ENCODE measurements around the gene TANGO2.
A peak's percentile ranks its signal among the peaks of the same experiment; 100 is the strongest.

Gene TANGO2

DNA sequence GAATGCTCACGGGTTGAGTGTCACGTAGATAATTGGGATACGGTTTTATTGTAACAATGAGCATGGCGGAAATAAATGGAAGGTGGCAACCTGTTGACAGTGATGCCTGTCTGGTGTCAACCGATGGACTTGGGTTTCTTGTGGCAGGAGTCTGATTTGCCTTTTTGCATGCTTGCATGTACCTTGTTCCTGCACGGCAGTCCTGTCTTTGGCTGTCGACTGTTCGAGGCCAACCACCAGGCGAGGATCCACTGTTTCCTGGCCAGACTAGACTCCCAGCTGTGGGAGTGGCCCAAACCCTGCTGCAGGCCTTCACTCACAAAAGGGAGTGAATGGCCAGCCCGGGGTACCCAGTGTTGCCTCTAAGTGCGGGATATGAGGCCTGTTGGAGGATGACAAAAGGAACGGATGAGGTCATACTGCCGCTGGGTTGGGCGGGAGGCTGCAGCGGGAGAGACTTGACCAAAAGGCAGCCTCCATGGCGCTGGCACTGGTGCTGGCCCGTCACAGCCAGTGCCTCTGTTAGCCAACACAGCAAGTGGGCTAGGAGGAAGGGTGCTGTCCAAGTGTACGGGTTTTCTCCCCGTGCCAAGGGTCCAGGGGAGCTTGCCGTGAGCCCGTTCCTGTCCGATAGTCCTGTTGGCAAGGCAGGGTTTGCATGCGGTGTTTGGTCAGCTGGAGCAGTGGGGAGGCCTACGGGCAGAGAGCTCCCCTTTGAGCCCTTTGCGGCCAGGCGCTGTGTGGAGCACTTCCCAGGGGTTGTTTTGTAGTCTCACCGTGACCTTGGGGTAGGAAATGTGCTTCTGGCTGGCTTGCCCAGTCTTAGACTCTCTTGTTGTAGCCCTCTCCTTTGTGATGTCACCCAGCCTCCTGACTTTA lies 60.1 kb downstream of the TANGO2 start:
- Histone ChIP-seq H3K27ac (ENCODE audit: low read depth, low read length) (peak overlapping the region; percentile 45; the same call in 1 of the 2 replicates), H3K9ac (ENCODE audit: low read length) (peak overlapping the region; percentile 95), H3K27me3 (ENCODE audit: control insufficient read depth, insufficient read depth, low read length) (no peaks in the 10 kb centered on the region)

GRCh38 chr22:20083157-20083890 lies 62.4 kb downstream of the TANGO2 start:
- H3K4me1 ChIP-seq (ENCODE audit: control insufficient read depth, insufficient read depth, low read length): peaks cover 37% of the 10 kb centered on the region
- peaks cover 36% of the 10 kb centered on the region for H3K36me3 ChIP-seq (ENCODE audit: control insufficient read depth, insufficient read depth, low read length)
- no peaks in the 10 kb centered on the region for H3K27me3 ChIP-seq (ENCODE audit: control insufficient read depth, insufficient read depth, low read length)
- H3K9ac ChIP-seq (ENCODE audit: low read length): peak overlapping the region; percentile 13
- no peak overlapping the region for H3K27ac ChIP-seq (ENCODE audit: low read depth, low read length)
- no peaks in the 10 kb centered on the region for H3K9me3 ChIP-seq (ENCODE audit: control insufficient read depth, insufficient read depth, low read depth, low read length)
- H3K4me3 ChIP-seq (ENCODE audit: low read depth, low read length): peak overlapping the region; percentile 4; the same call in 1 of the 2 replicates

More for the DNA sequence above, 60.1 kb downstream of the TANGO2 start:
- H3K9me3 ChIP-seq (ENCODE audit: control insufficient read depth, insufficient read depth, low read depth, low read length): no peaks in the 10 kb centered on the region
- peaks cover 37% of the 10 kb centered on the region for H3K4me1 ChIP-seq (ENCODE audit: control insufficient read depth, insufficient read depth, low read length)
- H3K4me3 ChIP-seq (ENCODE audit: low read depth, low read length): peak overlapping the region; percentile 91
- H3K36me3 ChIP-seq (ENCODE audit: control insufficient read depth, insufficient read depth, low read length): peaks cover 13% of the 10 kb centered on the region

- no peaks in the 10 kb centered on the region for H3K9me3 ChIP-seq (ENCODE audit: control insufficient read depth, insufficient read depth, low read depth, low read length)
- no peak overlapping the region for H3K27ac ChIP-seq (ENCODE audit: low read depth, low read length)
- no peaks in the 10 kb centered on the region for H3K27me3 ChIP-seq (ENCODE audit: control insufficient read depth, insufficient read depth, low read length)
- H3K36me3 ChIP-seq (ENCODE audit: control insufficient read depth, insufficient read depth, low read length): peaks cover 43% of the 10 kb centered on the region
- peak overlapping the region; percentile 13 for H3K9ac ChIP-seq (ENCODE audit: low read length)
- peaks cover 37% of the 10 kb centered on the region for H3K4me1 ChIP-seq (ENCODE audit: control insufficient read depth, insufficient read depth, low read length)
- H3K4me3 ChIP-seq (ENCODE audit: low read depth, low read length): no peak overlapping the region
Measured at GRCh38 chr22:20083891-20084546, 63.1 kb downstream of the TANGO2 start.

DNA sequence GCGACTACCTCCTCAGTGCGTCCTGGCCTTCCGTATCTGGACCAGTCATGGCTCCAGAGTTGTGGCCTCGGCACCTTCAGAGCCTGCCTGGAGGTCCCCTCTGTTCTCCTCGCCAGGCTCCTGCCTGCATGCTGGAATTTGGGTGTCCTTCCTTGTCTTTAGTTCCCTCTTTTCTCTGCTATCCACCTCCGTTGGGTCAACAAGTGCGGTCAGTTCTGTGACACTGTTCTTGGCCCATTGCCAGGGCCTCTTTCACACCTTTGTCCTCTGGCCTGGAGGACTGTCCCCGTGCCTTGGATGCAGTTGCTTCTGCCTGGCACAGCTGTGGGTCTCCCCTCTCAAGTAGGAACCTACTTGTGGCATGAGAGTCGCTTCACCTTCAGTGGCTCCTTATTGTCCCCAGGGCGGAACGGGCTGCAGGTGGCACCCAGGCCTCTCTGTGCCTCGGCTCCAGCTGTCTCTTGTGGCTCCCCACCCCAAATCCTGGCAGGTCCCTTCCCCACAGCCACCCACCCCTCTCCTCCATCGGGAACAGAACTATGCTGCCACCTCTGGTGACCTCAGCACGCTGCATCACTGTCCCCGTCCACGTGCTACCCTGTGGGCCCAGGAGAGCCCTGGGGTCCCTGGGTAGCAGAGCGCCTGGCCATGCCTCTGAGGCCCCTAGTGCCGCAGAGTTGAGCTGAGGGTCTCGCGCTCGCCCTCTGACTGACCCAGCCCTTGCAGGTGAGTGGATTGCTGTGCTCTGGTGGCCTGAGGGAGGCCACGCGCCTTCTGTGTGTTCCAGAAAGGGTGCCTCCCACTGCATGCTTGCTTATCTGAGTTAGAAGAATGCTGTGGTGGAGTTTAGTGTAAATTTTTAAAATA lies 63.9 kb downstream of the TANGO2 start:
- H3K36me3 ChIP-seq (ENCODE audit: control insufficient read depth, insufficient read depth, low read length): peaks cover 51% of the 10 kb centered on the region
- no peak overlapping the region for H3K4me3 ChIP-seq (ENCODE audit: low read depth, low read length)

GRCh38 chr22:20085651-20086050 lies 64.7 kb downstream of the TANGO2 start:
- H3K36me3 ChIP-seq (ENCODE audit: control insufficient read depth, insufficient read depth, low read length): peaks cover 59% of the 10 kb centered on the region
- peaks cover 37% of the 10 kb centered on the region for H3K4me1 ChIP-seq (ENCODE audit: control insufficient read depth, insufficient read depth, low read length)
- no peaks in the 10 kb centered on the region for H3K9me3 ChIP-seq (ENCODE audit: control insufficient read depth, insufficient read depth, low read depth, low read length)
- H3K4me3 ChIP-seq (ENCODE audit: low read depth, low read length): no peak overlapping the region
- H3K9ac ChIP-seq (ENCODE audit: low read length): no peak overlapping the region
- H3K27me3 ChIP-seq (ENCODE audit: control insufficient read depth, insufficient read depth, low read length): no peaks in the 10 kb centered on the region
- H3K27ac ChIP-seq (ENCODE audit: low read depth, low read length): no peak overlapping the region

More for the DNA sequence above, 63.9 kb downstream of the TANGO2 start:
- Histone ChIP-seq H3K9ac (ENCODE audit: low read length) (peak overlapping the region; percentile 30), H3K27ac (ENCODE audit: low read depth, low read length) (0 out of 2 replicates have a peak overlapping the region, but pooled peaks have one; percentile 5), H3K9me3 (ENCODE audit: control insufficient read depth, insufficient read depth, low read depth, low read length) (no peaks in the 10 kb centered on the region), H3K27me3 (ENCODE audit: control insufficient read depth, insufficient read depth, low read length) (no peaks in the 10 kb centered on the region), H3K4me1 (ENCODE audit: control insufficient read depth, insufficient read depth, low read length) (peaks cover 37% of the 10 kb centered on the region)

DNA sequence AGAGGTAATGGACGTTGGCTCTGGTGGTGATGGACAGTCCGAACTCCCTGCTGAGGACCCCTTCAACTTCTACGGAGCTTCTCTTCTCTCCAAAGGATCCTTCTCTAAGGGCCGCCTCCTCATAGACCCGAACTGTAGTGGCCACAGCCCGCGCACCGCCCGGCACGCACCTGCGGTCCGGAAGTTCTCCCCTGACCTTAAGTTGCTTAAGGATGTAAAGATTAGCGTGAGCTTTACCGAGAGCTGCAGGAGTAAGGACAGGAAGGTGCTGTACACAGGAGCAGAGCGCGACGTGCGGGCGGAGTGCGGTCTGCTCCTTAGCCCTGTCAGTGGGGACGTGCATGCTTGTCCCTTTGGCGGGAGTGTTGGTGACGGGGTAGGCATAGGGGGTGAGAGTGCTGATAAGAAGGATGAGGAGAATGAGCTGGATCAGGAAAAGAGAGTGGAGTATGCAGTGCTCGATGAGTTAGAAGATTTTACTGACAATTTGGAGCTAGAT lies 65.2 kb downstream of the TANGO2 start:
- Histone ChIP-seq H3K4me3 (ENCODE audit: low read depth, low read length) (no peak overlapping the region), H3K27ac (ENCODE audit: low read depth, low read length) (no peak overlapping the region), H3K9me3 (ENCODE audit: control insufficient read depth, insufficient read depth, low read depth, low read length) (no peaks in the 10 kb centered on the region), H3K9ac (ENCODE audit: low read length) (no peak overlapping the region), H3K36me3 (ENCODE audit: control insufficient read depth, insufficient read depth, low read length) (peaks cover 64% of the 10 kb centered on the region), H3K27me3 (ENCODE audit: control insufficient read depth, insufficient read depth, low read length) (no peaks in the 10 kb centered on the region), H3K4me1 (ENCODE audit: control insufficient read depth, insufficient read depth, low read length) (peaks cover 34% of the 10 kb centered on the region)

DNA sequence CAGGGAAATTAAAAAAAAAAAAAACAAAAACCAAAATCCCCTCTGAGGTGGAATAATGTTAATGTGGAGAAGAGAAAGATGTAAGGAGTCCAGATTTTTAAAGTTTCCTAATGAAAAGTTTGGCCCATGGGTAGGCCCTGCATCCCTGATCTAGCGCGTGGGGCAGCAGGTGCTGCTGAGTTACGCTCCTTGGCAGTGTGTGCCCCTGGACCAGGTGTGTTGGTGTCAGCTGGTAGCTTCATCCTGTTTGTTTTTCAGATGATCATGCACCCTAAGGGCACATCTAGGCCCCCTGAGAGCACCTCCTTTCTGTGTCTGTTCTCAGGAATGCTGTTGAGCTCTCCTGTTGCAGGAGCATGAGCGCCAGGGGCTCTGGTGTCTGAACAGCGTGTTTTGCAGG lies 65.9 kb downstream of the TANGO2 start:
- peaks cover 28% of the 10 kb centered on the region for H3K4me1 ChIP-seq (ENCODE audit: control insufficient read depth, insufficient read depth, low read length)
- no peak overlapping the region for H3K4me3 ChIP-seq (ENCODE audit: low read depth, low read length)
- no peak overlapping the region for H3K27ac ChIP-seq (ENCODE audit: low read depth, low read length)
- H3K36me3 ChIP-seq (ENCODE audit: control insufficient read depth, insufficient read depth, low read length): peaks cover 70% of the 10 kb centered on the region
- no peak overlapping the region for H3K9ac ChIP-seq (ENCODE audit: low read length)
- H3K9me3 ChIP-seq (ENCODE audit: control insufficient read depth, insufficient read depth, low read depth, low read length): no peaks in the 10 kb centered on the region
- no peaks in the 10 kb centered on the region for H3K27me3 ChIP-seq (ENCODE audit: control insufficient read depth, insufficient read depth, low read length)

- Histone ChIP-seq H3K27me3 (ENCODE audit: control insufficient read depth, insufficient read depth, low read length) (no peaks in the 10 kb centered on the region), H3K27ac (ENCODE audit: low read depth, low read length) (no peak overlapping the region), H3K36me3 (ENCODE audit: control insufficient read depth, insufficient read depth, low read length) (peaks cover 77% of the 10 kb centered on the region), H3K9me3 (ENCODE audit: control insufficient read depth, insufficient read depth, low read depth, low read length) (no peaks in the 10 kb centered on the region), H3K4me1 (ENCODE audit: control insufficient read depth, insufficient read depth, low read length) (peaks cover 26% of the 10 kb centered on the region), H3K9ac (ENCODE audit: low read length) (no peak overlapping the region), H3K4me3 (ENCODE audit: low read depth, low read length) (no peak overlapping the region)
Measured at GRCh38 chr22:20087319-20088262, 66.7 kb downstream of the TANGO2 start.

GRCh38 chr22:20088263-20088648 lies 67.3 kb downstream of the TANGO2 start:
- Histone ChIP-seq H3K27ac (ENCODE audit: low read depth, low read length) (no peak overlapping the region), H3K36me3 (ENCODE audit: control insufficient read depth, insufficient read depth, low read length) (peaks cover 80% of the 10 kb centered on the region), H3K9ac (ENCODE audit: low read length) (no peak overlapping the region), H3K4me3 (ENCODE audit: low read depth, low read length) (no peak overlapping the region), H3K4me1 (ENCODE audit: control insufficient read depth, insufficient read depth, low read length) (peaks cover 19% of the 10 kb centered on the region), H3K27me3 (ENCODE audit: control insufficient read depth, insufficient read depth, low read length) (no peaks in the 10 kb centered on the region), H3K9me3 (ENCODE audit: control insufficient read depth, insufficient read depth, low read depth, low read length) (no peaks in the 10 kb centered on the region)

Measured in HUES6 (cell line).